Stimulated activated naive CD8-positive, alpha-beta T cell treated with anti-CD3 and anti-CD28 coated beads, Interleukin-15, Interleukin-2, amounts not matched to agents 100 ng/mL and 50 ng/mL, for 24 hours (primary cell): ENCODE measurements around the gene RAB3C.

ENCODE experiments used
- H3K27ac Mint-ChIP-seq: one replicate; pipeline ENCODE4 v1.8.0; 2021; ENCODE audit warnings: mild to moderate bottlenecking, mixed read lengths
- H3K27me3 Mint-ChIP-seq: one replicate; pipeline ENCODE4 v1.8.0; 2021; ENCODE audit warnings: mixed read lengths
- H3K36me3 Mint-ChIP-seq: one replicate; pipeline ENCODE4 v1.8.0; 2021; ENCODE audit warnings: low read depth, mixed read lengths
- H3K4me1 Mint-ChIP-seq: one replicate; pipeline ENCODE4 v1.8.0; 2021; ENCODE audit warnings: low read depth, mixed read lengths
- H3K4me3 Mint-ChIP-seq: one replicate; pipeline ENCODE4 v1.8.0; 2021; ENCODE audit warnings: mild to moderate bottlenecking, mixed read lengths
- H3K9me3 Mint-ChIP-seq: one replicate; pipeline ENCODE4 v1.8.0; 2021; ENCODE audit warnings: mixed read lengths

The RAB3C gene

GRCh38 chr5:58774937-58775336 is 192.1 kb downstream of the RAB3C start:
- Mint-ChIP-seq H3K27ac (no peak overlapping the region), H3K9me3 (no peaks in the 10 kb centered on the region), H3K4me1 (peaks cover 18% of the 10 kb centered on the region), H3K27me3 (peaks cover 20% of the 10 kb centered on the region), H3K4me3 (no peak overlapping the region), H3K36me3 (no peaks in the 10 kb centered on the region)

GRCh38 chr5:58775701-58776262 is 192.9 kb downstream of the RAB3C start:
- Mint-ChIP-seq H3K36me3 (no peaks in the 10 kb centered on the region), H3K4me3 (no peak overlapping the region), H3K27ac (no peak overlapping the region), H3K9me3 (no peaks in the 10 kb centered on the region), H3K4me1 (peaks cover 18% of the 10 kb centered on the region), H3K27me3 (peaks cover 20% of the 10 kb centered on the region)

- Mint-ChIP-seq H3K27me3 (peaks cover 22% of the 10 kb centered on the region), H3K27ac (no peak overlapping the region), H3K4me3 (no peak overlapping the region), H3K9me3 (no peaks in the 10 kb centered on the region), H3K36me3 (no peaks in the 10 kb centered on the region), H3K4me1 (peaks cover 18% of the 10 kb centered on the region)
Measured at GRCh38 chr5:58776559-58776958, 193.7 kb downstream of the RAB3C start.

GRCh38 chr5:58778888-58779287 is 196.0 kb downstream of the RAB3C start:
- peaks cover 18% of the 10 kb centered on the region for H3K4me1 Mint-ChIP-seq
- no peaks in the 10 kb centered on the region for H3K36me3 Mint-ChIP-seq
- H3K9me3 Mint-ChIP-seq, result no peaks in the 10 kb centered on the region
- H3K27ac Mint-ChIP-seq, result no peak overlapping the region
- H3K4me3 Mint-ChIP-seq, result no peak overlapping the region
- peaks cover 19% of the 10 kb centered on the region for H3K27me3 Mint-ChIP-seq

- no peaks in the 10 kb centered on the region for H3K9me3 Mint-ChIP-seq
- peaks cover 33% of the 10 kb centered on the region for H3K27me3 Mint-ChIP-seq
- no peaks in the 10 kb centered on the region for H3K36me3 Mint-ChIP-seq
- H3K4me3 Mint-ChIP-seq, result no peak overlapping the region
- peaks cover 5% of the 10 kb centered on the region for H3K4me1 Mint-ChIP-seq
- no peak overlapping the region for H3K27ac Mint-ChIP-seq
Measured at GRCh38 chr5:58786035-58786434, 203.2 kb downstream of the RAB3C start.

- no peaks in the 10 kb centered on the region for H3K9me3 Mint-ChIP-seq
- H3K4me3 Mint-ChIP-seq, result no peak overlapping the region
- peaks cover 29% of the 10 kb centered on the region for H3K27me3 Mint-ChIP-seq
- H3K27ac Mint-ChIP-seq, result no peak overlapping the region
- peaks cover 5% of the 10 kb centered on the region for H3K4me1 Mint-ChIP-seq
- no peaks in the 10 kb centered on the region for H3K36me3 Mint-ChIP-seq
Measured at GRCh38 chr5:58786711-58787303, 203.9 kb downstream of the RAB3C start.

- Mint-ChIP-seq H3K27ac (no peak overlapping the region), H3K4me3 (no peak overlapping the region), H3K36me3 (no peaks in the 10 kb centered on the region), H3K27me3 (peaks cover 29% of the 10 kb centered on the region), H3K9me3 (no peaks in the 10 kb centered on the region), H3K4me1 (peaks cover 5% of the 10 kb centered on the region)
Measured at GRCh38 chr5:58787987-58788386, 205.1 kb downstream of the RAB3C start.

- H3K36me3 Mint-ChIP-seq, result no peaks in the 10 kb centered on the region
- peaks cover 12% of the 10 kb centered on the region for H3K4me1 Mint-ChIP-seq
- no peak overlapping the region for H3K27ac Mint-ChIP-seq
- H3K4me3 Mint-ChIP-seq, result no peak overlapping the region
- peaks cover 24% of the 10 kb centered on the region for H3K27me3 Mint-ChIP-seq
- no peaks in the 10 kb centered on the region for H3K9me3 Mint-ChIP-seq
Measured at GRCh38 chr5:58793888-58794657, 211.2 kb downstream of the RAB3C start.

GRCh38 chr5:58794875-58795274 is 212.0 kb downstream of the RAB3C start:
- Mint-ChIP-seq H3K4me3 (no peak overlapping the region), H3K9me3 (no peaks in the 10 kb centered on the region), H3K27ac (no peak overlapping the region), H3K4me1 (peaks cover 12% of the 10 kb centered on the region), H3K36me3 (no peaks in the 10 kb centered on the region), H3K27me3 (peaks cover 24% of the 10 kb centered on the region)

- H3K4me1 Mint-ChIP-seq, result peaks cover 12% of the 10 kb centered on the region
- peaks cover 24% of the 10 kb centered on the region for H3K27me3 Mint-ChIP-seq
- H3K27ac Mint-ChIP-seq, result no peak overlapping the region
- H3K9me3 Mint-ChIP-seq, result no peaks in the 10 kb centered on the region
- H3K4me3 Mint-ChIP-seq, result no peak overlapping the region
- H3K36me3 Mint-ChIP-seq, result no peaks in the 10 kb centered on the region
Measured at GRCh38 chr5:58795327-58795726, 212.5 kb downstream of the RAB3C start.

GRCh38 chr5:58797021-58797420 is 214.1 kb downstream of the RAB3C start:
- H3K27me3 Mint-ChIP-seq, result peaks cover 24% of the 10 kb centered on the region
- no peaks in the 10 kb centered on the region for H3K36me3 Mint-ChIP-seq
- no peaks in the 10 kb centered on the region for H3K9me3 Mint-ChIP-seq

GRCh38 chr5:58800356-58800755 is 217.5 kb downstream of the RAB3C start:
- H3K36me3 Mint-ChIP-seq, result no peaks in the 10 kb centered on the region
- H3K4me1 Mint-ChIP-seq, result peaks cover 3% of the 10 kb centered on the region
- H3K4me3 Mint-ChIP-seq, result no peak overlapping the region
- peaks cover 12% of the 10 kb centered on the region for H3K27me3 Mint-ChIP-seq
- H3K27ac Mint-ChIP-seq, result no peak overlapping the region
- no peaks in the 10 kb centered on the region for H3K9me3 Mint-ChIP-seq

More at GRCh38 chr5:58797021-58797420, 214.1 kb downstream of the RAB3C start:
- Mint-ChIP-seq H3K4me1 (peaks cover 12% of the 10 kb centered on the region), H3K4me3 (no peak overlapping the region), H3K27ac (no peak overlapping the region)

GRCh38 chr5:58800861-58801540 is 218.1 kb downstream of the RAB3C start:
- Mint-ChIP-seq H3K4me1 (no peaks in the 10 kb centered on the region), H3K36me3 (no peaks in the 10 kb centered on the region), H3K27me3 (peaks cover 11% of the 10 kb centered on the region), H3K27ac (no peak overlapping the region), H3K9me3 (no peaks in the 10 kb centered on the region), H3K4me3 (no peak overlapping the region)

GRCh38 chr5:58803056-58803455 is 220.2 kb downstream of the RAB3C start:
- no peaks in the 10 kb centered on the region for H3K4me1 Mint-ChIP-seq
- no peaks in the 10 kb centered on the region for H3K9me3 Mint-ChIP-seq
- H3K27me3 Mint-ChIP-seq, result peaks cover 10% of the 10 kb centered on the region
- H3K27ac Mint-ChIP-seq, result no peak overlapping the region
- H3K4me3 Mint-ChIP-seq, result no peak overlapping the region
- no peaks in the 10 kb centered on the region for H3K36me3 Mint-ChIP-seq

GRCh38 chr5:58804291-58804690 is 221.4 kb downstream of the RAB3C start:
- Mint-ChIP-seq H3K27ac (no peak overlapping the region), H3K4me3 (no peak overlapping the region), H3K9me3 (no peaks in the 10 kb centered on the region), H3K27me3 (peaks cover 10% of the 10 kb centered on the region), H3K4me1 (no peaks in the 10 kb centered on the region), H3K36me3 (no peaks in the 10 kb centered on the region)
